K562 (cell line): ENCODE data around the gene RARA. TPM values are rescaled to one million over a fixed set of nuclear protein-coding genes. Genes with fewer than 3 reads are reported as not detected.

Source experiments
- ATAC-seq: fragments of 200-7000 bp; cut with Tn5 transposase; 3 replicates; pipeline ENCODE4 v1.9.1; 2020; ENCODE audit warnings: moderate library complexity
- BruUV-seq: library from RNA; stranded (reverse); fragments of 400-500 nt; replicated peaks from 2 replicates; lab custom pipeline; 2021; lab: Mats Ljungman, UMichigan
- CTCF ChIA-PET: fragments of 300-600 bp; formaldehyde crosslinking; extraction: SDS; loops from one replicate; lab custom pipeline; 2021; ENCODE audit warnings: low intra/inter-chr PET ratio; lab: Yijun Ruan, JAX
- POLR2A ChIA-PET: fragments of 300-600, 350-650 bp; sonication (Branson Sonifier 250); formaldehyde crosslinking; extraction: SDS; loops from one replicate; lab custom pipeline; 2021; ENCODE audit warnings: antibody characterized with exemption, inconsistent platforms; lab: Yijun Ruan, JAX
- DNase-seq, 4 experiments: peaks; one replicate each; pipeline versions ENCODE4 v3.0.0 to v3.0.0-alpha.2; 2011 to 2018; ENCODE audit warnings: low spot score in 3 of 4, mixed read lengths in 3 of 4; ENCODE audit errors: extremely low read depth in 1 of 4
- FAIRE-seq: peaks from 2 replicates; lab custom pipeline; 2011; peaks lifted over from hg19 to GRCh38; lab: Jason Lieb, UNC
- H2AFZ ChIP-seq: 2 replicates; pipeline ENCODE4 v1.6.0; 2011; ENCODE audit warnings: low read depth, low read length, control low read depth, inconsistent platforms
- H3K27ac ChIP-seq: fragments of 200-600 bp; 3 replicates; pipeline ENCODE4 v1.8.0; 2011; ENCODE audit warnings: low read depth, mild to moderate bottlenecking, control low read depth, inconsistent platforms, low read length, moderate library complexity, mixed read lengths; ENCODE audit errors: extremely low read depth
- H3K27me3 ChIP-seq, 2 experiments: fragments of 300-600 bp in 1 of 2; 2 replicates in 1 of 2; 3 replicates in 1 of 2; pipeline versions ENCODE4 v1.6.0 to v1.8.0; 2011; ENCODE audit warnings: inconsistent platforms in 2 of 2, low read length in 2 of 2, mild to moderate bottlenecking in 1 of 2, mixed read lengths in 1 of 2, moderate library complexity in 1 of 2; ENCODE audit not compliant: control insufficient read depth in 2 of 2, insufficient read depth in 2 of 2
- H3K36me3 ChIP-seq: fragments of 300-600 bp; 3 replicates; pipeline ENCODE4 v1.8.0; 2011; ENCODE audit warnings: mild to moderate bottlenecking, low read length, inconsistent platforms; ENCODE audit not compliant: control insufficient read depth, insufficient read depth
- H3K4me1 ChIP-seq, 2 experiments: fragments of 200-600 bp in 1 of 2; replicated peaks in 1 of 2; 2 replicates in 1 of 2; 3 replicates in 1 of 2; pipeline versions ENCODE4 v1.5.1 to v1.8.0; 2011; ENCODE audit warnings: inconsistent platforms in 2 of 2, low read length in 2 of 2, mild to moderate bottlenecking in 1 of 2, mixed read lengths in 1 of 2, moderate library complexity in 1 of 2; ENCODE audit not compliant: control insufficient read depth in 2 of 2, insufficient read depth in 2 of 2
- H3K4me2 ChIP-seq: 2 replicates; pipeline ENCODE4 v1.6.1; 2011; ENCODE audit warnings: low read length, control low read depth, inconsistent platforms, mixed read lengths; ENCODE audit not compliant: insufficient read depth
- H3K4me3 ChIP-seq: fragments of 200-600 bp; sonication (generic), shearing (Covaris generic); 2 replicates; pipeline ENCODE4 v1.5.1; 2016; ENCODE audit warnings: control low read depth, inconsistent platforms
- H3K79me2 ChIP-seq: fragments of 200-600 bp; 3 replicates; pipeline ENCODE4 v1.8.0; 2011; ENCODE audit warnings: low read length, inconsistent platforms; ENCODE audit not compliant: control insufficient read depth, insufficient read depth
- H3K9ac ChIP-seq, 2 experiments: 2 replicates each; pipeline versions ENCODE4 v1.6.0 to v1.6.1; 2011; ENCODE audit warnings: low read depth in 2 of 2, low read length in 2 of 2, control low read depth in 1 of 2, inconsistent platforms in 1 of 2, mild to moderate bottlenecking in 1 of 2, mixed read lengths in 1 of 2; ENCODE audit not compliant: insufficient read depth in 1 of 2
- H3K9me1 ChIP-seq: one replicate; pipeline ENCODE4 v1.6.0; 2011; ENCODE audit warnings: inconsistent platforms, mild to moderate bottlenecking, low read length, moderate library complexity; ENCODE audit not compliant: control insufficient read depth, insufficient read depth
- H3K9me3 ChIP-seq: replicated peaks from 2 replicates; pipeline ENCODE4 v1.5.1; 2011; ENCODE audit warnings: low read depth, low read length, inconsistent platforms; ENCODE audit not compliant: control insufficient read depth, insufficient read depth
- H4K20me1 ChIP-seq: replicated peaks from 2 replicates; pipeline ENCODE4 v1.6.1; 2011; ENCODE audit warnings: low read length, inconsistent platforms, mixed read lengths; ENCODE audit not compliant: control insufficient read depth, insufficient read depth
- DDX20 ChIP-seq: fragments of 450-650 bp; IDR thresholded peaks from 2 replicates; pipeline ENCODE4 v1.6.1; 2016; ENCODE audit warnings: missing genetic modification characterization, low read depth, mild to moderate bottlenecking, missing compliant biosample characterization, moderate library complexity
- ELF2 ChIP-seq: fragments of 250-450 bp; sonication (Bioruptor Pico); IDR thresholded peaks from 2 replicates; pipeline ENCODE4 v1.5.0; 2021; ENCODE audit warnings: mild to moderate bottlenecking
- HLTF ChIP-seq: fragments of 450-650 bp; IDR thresholded peaks from 2 replicates; pipeline ENCODE4 v1.6.1; 2016
- HMGN3 ChIP-seq: IDR thresholded peaks from 2 replicates; pipeline ENCODE4 v1.6.1; 2011; ENCODE audit warnings: borderline replicate concordance, low read depth, mild to moderate bottlenecking, mixed read lengths, low read length; ENCODE audit not compliant: insufficient read length; ENCODE audit errors: extremely low read depth
- MAX ChIP-seq: sonication (generic); formaldehyde crosslinking; IDR thresholded peaks from 2 replicates; pipeline ENCODE4 v1.9.0; 2022; ENCODE audit warnings: mild to moderate bottlenecking, missing genetic modification reagents
- MAZ ChIP-seq, 2 experiments: fragments of 450-650 bp in 1 of 2; sonication (generic) in 1 of 2; formaldehyde crosslinking; IDR thresholded peaks in 1 of 2; conservative IDR thresholded peaks in 1 of 2; 2 replicates each; pipeline versions ENCODE4 v1.4.0 to v1.5.0; 2020; ENCODE audit warnings: mild to moderate bottlenecking in 1 of 2, missing genetic modification reagents in 1 of 2
- MGA ChIP-seq: fragments of 450-650 bp; IDR thresholded peaks from 2 replicates; pipeline ENCODE4 v1.6.1; 2016; ENCODE audit warnings: mild to moderate bottlenecking, moderate library complexity
- WGBS: fragments of 100-300 bp; shearing (Covaris generic); methylation state at CpG from one replicate; pipeline ENCODE4 v1.1.6; 2016; ENCODE audit warnings: low coverage, mixed read lengths; ENCODE audit not compliant: insufficient coverage; ENCODE audit errors: missing lambda C conversion rate; 5-methylcytosine and 5-hydroxymethylcytosine counted together
- in situ Hi-C: fragments of 300-500 bp; cut with MboI; formaldehyde crosslinking; loops from 4 replicates; pipeline ENCODE4 v1.15.0; 2018; ENCODE audit warnings: inconsistent platforms, mixed read lengths
- intact Hi-C: fragments of 100-400 bp; cut with micrococcal nuclease; formaldehyde crosslinking; loops from 2 replicates; pipeline ENCODE4 v1.14.2; 2022
- polyA plus RNA-seq, 8 experiments: library from polyadenylated mRNA; depleted of rRNA in 4 of 8; stranded (reverse) in 5 of 8; unstranded in 3 of 8; fragments of >200 nt; fragmentation: Nextera tagmentation in 2 of 8; fragmentation: Illumina TruSeq in 1 of 8; extraction: Ambion mirVana in 2 of 8; extraction: Trizol in 1 of 8; gene quantifications; 2 replicates each; pipeline versions ENCODE4 v1.2.1 to v1.2.3, GENCODE V29; 2011 to 2014; ENCODE audit warnings: inconsistent platforms in 1 of 8, missing spikeins in 1 of 8
- total RNA-seq, 7 experiments: library from RNA; depleted of rRNA in 6 of 7; stranded (reverse); fragments of >200 nt in 6 of 7; fragmentation: Illumina TruSeq in 2 of 7; extraction: Trizol in 2 of 7; gene quantifications; 2 replicates each; pipeline versions ENCODE4 v1.2.1 to v1.2.3, GENCODE V29; 2011 to 2021; ENCODE audit warnings: low replicate concordance in 1 of 7

RARA gene
- total and polyA plus RNA-seq, 9 of the 15 experiments (the other 6 are each of a cell fraction or from before 2014, with no cell fraction given): 0.10 to 28.0 (median 7.9) TPM

GRCh38 chr17:40341808-40342503, 33.0 kb downstream of the RARA start:
- H3K9ac ChIP-seq: peak overlapping the region; percentile 70 to 89
- no peaks in the 10 kb centered on the region; the same call in 1 of the 2 replicates for H4K20me1 ChIP-seq
- H2AFZ ChIP-seq: peak overlapping the region; percentile 62; the same call in 1 of the 2 replicates
- no peaks in the 10 kb centered on the region for H3K27me3 ChIP-seq
- intact Hi-C loops: loop anchor here (5.0 kb wide), 1 partner anchor 35 kb away; the partner anchor contains the start of gene RARA
- 17% methylated on average over 17 of the region's 55 CpGs for WGBS
- peaks cover 41 to 64% of the 10 kb centered on the region in 2 experiments for H3K4me1 ChIP-seq
- H3K27ac ChIP-seq: peak overlapping the region; percentile 91
- no peaks in the 10 kb centered on the region for H3K9me3 ChIP-seq
- in situ Hi-C loops: no loop called here
- no peak for FAIRE-seq
- CTCF ChIA-PET: interaction anchor here (0.7 kb wide), 1 partner anchor 155 kb away, joined by 4 read pairs; no protein-coding TSS in a partner anchor
- peaks cover 49% of the 10 kb centered on the region for H3K79me2 ChIP-seq
- POLR2A ChIA-PET: interaction anchor here (0.5 to 0.6 kb wide), 3 partner anchors 13 to 195 kb away, joined by 3 to 4 read pairs (median 4); no protein-coding TSS in a partner anchor
- BruUV-seq: no TSS peak
- DNase-seq: peak; percentile 74 to 82 (median 78)
- H3K4me2 ChIP-seq: peak overlapping the region; percentile 83
- peak; percentile 65 for ATAC-seq
- H3K9me1 ChIP-seq: no peaks in the 10 kb centered on the region
- peaks cover 31% of the 10 kb centered on the region; the same call in 2 of the 3 replicates for H3K36me3 ChIP-seq
- H3K4me3 ChIP-seq: peak overlapping the region; percentile 60
- no peak for TF ChIP-seq DDX20
- 0 out of 4 replicates have a peak, but pooled peaks of 1 of the 2 experiments have one; percentile 31 for TF ChIP-seq MAZ (CRISPR knock-in tag; conservative IDR thresholded peaks at IDR 0.05 in 1 of 2, IDR thresholded peaks at IDR 0.05 in 1 of 2)
- TF ChIP-seq HMGN3: no peak
- no peak for TF ChIP-seq ELF2 (CRISPR knock-in tag)
- 0 out of 2 replicates have a peak, but pooled peaks have one; percentile 67 for TF ChIP-seq HLTF
- TF ChIP-seq MAX (CRISPR knock-in tag): no peak
- TF ChIP-seq MGA: no peak
